G401 (cell line): ENCODE results near the gene CDHR3. TPM values are rescaled to one million over a fixed set of nuclear protein-coding genes. Genes with fewer than 3 reads are reported as not detected.

Source experiments
- DNase-seq: peaks from one replicate; pipeline ENCODE4 v3.0.0-alpha.2; 2015; ENCODE audit warnings: low spot score
- in situ Hi-C: cut with HindIII; loops from 2 replicates; pipeline ENCODE4 v1.10.0; 2016; ENCODE audit warnings: low sequenced_read_pairs, mixed read lengths
- total RNA-seq: library from RNA; depleted of rRNA; stranded (reverse); fragments of >200 nt; shearing (Covaris generic); gene quantifications from 2 replicates; pipeline ENCODE4 v1.2.3, GENCODE V29; 2014

Gene CDHR3
- total RNA-seq, 1 experiment from 2014 or later: 1.8 TPM

DNA sequence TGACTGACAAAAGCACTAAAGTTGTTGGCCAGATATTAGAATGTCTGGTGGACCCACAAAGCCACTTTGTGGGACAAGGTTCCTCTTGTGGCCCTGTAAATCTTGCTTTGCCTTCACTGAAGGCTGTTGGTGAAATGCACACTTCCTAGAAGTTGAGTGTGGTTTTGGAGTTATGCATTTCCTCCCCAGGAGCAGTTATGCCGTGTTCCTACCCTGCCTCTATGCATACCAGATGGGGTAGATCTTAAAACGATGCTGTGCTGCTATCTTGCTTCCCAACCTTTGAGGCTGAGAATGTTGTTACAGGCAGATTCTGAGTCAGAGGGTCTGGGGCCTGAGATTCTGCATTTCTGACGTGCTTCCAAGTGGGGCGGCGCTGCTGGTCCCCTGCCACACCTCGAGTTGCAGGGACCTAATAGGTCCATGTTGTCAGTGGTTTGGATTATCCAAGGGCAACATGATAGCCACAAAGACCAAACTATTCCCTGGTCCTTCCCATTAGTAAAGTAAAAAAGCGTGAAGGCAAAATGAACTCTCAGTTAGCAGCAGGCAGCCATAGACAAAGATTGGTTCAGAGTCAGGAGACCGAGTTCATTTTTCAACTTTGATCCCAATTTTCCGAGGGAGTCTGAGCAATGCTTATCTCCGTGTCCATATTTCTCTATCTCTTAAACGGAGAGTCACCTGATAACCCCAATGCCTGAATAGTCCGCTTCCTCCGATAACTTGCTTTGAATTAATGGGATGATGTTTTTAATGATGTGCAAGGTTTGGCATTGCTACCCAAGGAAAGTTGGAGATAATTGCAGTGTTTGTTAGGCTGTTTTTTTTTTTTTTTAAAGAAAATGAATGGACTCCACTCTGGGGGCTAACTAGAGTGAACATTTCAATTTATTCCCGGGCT, 55.8 kb downstream of the CDHR3 start:
- in situ Hi-C loops: no loop called here
- no peak for DNase-seq

DNA sequence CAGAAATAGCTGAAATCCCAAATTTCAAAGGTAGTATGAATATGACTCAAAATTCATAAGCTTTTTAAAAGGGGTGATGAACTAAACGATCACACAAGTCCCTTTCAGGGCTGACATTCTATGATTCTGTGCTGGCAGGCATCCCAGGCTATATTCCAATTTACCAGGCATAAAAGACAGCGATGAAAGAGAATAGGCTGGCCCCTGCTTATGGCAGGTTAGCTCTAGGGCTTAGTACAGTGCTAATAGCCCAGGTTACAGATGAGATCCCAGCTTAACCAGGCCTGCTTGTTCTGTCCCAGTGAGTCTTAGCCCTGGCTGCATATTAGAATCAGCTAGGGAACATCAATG, 56.4 kb downstream of the CDHR3 start:
- in situ Hi-C loops: no loop called here

DNA sequence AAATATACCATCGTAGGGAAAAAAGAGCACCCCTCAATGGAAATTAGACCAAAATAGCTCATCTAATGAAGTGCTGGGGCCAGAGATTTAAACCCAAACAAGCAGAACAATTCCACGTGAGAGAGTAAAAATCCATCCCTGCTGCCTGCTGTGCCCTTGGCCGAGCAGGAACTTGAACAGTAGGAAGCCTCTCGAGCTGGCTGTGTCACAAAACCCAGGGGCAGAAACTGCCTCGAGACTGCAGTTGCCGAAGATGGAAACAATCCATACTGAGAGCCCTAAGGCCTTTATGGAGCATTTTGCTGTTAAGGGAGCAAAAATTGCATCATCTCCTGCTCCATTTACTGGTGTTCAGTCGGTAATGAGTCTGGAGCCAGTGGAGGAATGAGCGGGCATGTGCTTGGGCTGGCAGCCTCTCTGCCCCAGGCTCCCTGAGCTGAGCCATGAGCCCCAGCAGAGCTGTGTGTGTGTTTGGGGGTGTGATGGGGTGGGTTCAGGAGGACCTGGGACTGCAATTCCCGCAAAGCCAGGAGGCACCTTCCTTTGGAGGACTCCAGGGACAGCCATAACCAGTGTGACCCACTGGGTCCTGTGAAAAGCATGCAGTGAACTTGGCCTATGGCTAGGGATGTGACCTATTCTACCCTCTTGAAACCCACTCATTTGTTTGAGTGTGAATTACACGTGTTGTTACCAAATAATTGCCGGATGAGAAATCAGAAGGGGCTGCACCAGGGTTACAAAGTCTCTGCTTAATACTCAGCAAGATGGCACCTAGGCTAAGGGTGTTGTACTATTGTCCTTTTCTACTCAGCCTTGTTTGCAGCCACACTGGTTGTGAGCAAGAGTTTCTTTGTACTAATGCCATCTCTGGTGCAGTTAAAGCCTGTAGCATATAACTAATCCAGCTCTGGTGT, 58.3 kb downstream of the CDHR3 start:
- DNase-seq: peak; percentile 96
- in situ Hi-C loops: no loop called here

More for the DNA sequence above, 56.4 kb downstream of the CDHR3 start:
- DNase-seq: no peak

DNA sequence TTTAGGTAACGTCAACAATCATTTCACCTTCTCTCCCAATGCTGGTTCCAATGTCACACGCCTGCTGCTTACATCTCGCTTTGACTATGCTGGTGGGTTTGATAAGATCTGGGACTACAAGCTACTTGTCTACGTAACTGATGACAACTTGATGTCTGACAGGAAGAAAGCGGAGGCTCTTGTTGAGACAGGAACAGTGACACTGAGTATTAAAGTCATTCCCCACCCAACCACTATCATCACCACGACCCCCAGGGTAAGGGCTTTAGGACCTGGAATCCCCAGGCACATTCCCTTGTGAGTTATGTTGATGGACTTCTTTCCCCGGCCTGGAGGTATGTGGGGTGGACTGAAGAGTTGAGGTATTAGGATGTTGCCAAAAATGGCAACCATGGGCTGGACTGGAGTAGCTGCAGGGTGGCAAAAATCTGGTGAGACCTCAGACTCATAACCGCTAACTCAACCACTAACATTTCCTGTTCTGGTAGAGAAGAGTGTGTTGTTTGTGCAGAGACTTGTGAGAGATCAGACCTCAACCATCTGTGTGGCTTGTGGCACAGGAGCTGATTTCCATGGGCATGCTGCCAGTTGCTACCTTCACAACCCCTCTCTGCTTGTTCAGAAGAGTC, 59.2 kb downstream of the CDHR3 start:
- in situ Hi-C loops: no loop called here
- DNase-seq: peak; percentile 69

DNA sequence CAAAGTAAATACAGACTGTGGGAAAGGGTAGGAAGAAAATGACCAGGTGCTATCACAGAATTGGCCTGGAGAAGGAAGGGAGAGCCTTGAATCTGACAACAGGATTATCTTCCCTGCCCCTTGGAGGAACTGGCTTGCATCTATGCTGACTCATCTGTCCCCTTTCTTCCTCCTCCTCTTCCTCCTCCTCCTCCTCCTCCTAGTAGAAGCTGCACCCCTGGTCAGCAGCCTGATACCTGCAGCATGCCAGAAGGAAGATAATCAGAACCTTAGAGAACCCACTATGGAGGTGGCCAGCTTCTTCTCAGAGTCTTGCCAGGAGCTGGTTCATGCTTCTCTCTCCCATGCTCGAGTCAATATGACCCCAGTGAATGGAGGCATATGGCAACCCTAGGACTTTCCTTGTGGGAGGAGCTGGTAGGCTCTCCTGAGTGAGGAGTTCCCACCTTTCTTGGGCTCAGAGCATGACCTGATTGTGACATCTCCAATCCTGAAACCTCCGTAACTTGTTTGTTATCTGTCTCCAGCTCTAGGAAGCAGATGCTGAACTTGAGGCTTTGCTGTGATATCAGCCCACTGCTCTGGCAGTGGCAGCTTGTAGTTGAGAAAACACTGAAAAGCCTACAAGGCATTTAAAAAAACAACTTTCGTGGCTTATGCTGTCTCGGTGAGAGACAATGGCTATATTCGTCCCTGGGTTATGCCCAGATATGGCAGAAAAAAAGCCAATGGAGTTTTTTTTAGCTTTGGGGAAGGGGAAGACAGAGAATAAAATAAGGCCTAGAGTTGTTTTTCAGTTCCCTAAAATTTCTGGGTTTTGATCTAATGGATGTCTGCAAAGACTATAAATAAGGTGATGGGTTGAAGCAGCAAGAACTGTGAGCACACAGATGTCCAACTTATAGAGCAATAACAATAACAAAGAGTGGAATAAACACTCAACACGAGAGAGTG, 60.6 kb downstream of the CDHR3 start:
- in situ Hi-C loops: no loop called here
- DNase-seq: no peak

DNA sequence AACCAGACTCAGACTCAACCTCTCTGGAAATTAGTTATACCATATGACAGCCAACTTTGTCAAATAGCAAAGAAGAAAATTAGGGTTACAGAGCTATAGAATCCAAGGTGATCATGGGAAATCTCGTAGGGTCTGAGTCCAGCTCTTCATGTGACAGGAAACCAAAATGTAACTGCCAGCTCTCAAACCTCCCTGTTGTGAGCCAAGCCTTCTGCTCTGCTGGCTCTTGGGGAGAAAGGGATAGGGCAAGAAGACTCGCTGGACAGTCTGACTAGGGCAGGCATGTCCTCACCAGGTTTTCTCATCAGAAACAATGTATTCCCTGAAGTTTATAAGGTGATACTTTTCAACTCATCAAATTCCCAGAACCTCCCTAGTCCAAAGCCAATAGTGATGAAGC, 63.0 kb downstream of the CDHR3 start:
- DNase-seq: peak; percentile 75
- in situ Hi-C loops: no loop called here

DNA sequence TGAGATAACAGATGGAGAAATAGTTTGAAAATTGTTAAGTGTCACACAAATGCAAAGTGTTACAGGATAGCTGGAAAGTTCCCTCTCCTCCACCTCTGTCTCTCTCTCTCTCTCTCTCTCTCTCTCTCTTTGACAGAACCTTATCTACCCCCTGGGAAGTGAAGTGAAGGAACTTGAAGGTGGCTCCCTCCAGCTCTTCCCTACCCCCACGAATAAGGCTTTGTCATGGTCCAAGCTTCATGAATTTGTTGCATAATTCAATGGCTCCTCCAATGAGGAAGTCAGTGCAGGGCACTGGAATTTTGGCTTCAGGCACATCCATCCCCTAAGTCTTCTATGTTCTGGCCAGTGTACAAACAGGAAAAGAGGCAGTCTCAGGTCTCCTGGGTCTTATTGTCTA, 66.4 kb downstream of the CDHR3 start:
- in situ Hi-C loops: no loop called here

DNA sequence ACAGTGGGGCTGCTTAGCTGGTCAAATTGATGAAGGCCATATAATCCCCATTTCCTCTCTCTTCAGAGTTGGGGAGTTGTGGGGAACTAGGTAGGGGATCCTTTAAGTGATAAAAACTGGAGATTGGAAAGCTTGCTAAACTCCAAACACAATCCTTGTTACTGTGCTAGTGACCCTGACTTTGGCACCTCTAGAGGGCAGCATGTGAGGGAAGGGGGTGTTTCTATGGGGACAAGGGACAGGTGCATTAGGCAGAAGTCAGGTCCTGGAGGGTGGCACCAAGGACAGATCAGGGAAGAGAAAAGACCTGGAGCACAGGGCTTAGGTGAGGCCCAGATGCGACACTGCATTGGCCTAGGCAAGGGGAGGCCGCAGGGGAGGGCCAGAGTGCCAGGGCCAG, 66.9 kb downstream of the CDHR3 start:
- DNase-seq: no peak
- in situ Hi-C loops: no loop called here

More for the DNA sequence above, 66.4 kb downstream of the CDHR3 start:
- no peak for DNase-seq

DNA sequence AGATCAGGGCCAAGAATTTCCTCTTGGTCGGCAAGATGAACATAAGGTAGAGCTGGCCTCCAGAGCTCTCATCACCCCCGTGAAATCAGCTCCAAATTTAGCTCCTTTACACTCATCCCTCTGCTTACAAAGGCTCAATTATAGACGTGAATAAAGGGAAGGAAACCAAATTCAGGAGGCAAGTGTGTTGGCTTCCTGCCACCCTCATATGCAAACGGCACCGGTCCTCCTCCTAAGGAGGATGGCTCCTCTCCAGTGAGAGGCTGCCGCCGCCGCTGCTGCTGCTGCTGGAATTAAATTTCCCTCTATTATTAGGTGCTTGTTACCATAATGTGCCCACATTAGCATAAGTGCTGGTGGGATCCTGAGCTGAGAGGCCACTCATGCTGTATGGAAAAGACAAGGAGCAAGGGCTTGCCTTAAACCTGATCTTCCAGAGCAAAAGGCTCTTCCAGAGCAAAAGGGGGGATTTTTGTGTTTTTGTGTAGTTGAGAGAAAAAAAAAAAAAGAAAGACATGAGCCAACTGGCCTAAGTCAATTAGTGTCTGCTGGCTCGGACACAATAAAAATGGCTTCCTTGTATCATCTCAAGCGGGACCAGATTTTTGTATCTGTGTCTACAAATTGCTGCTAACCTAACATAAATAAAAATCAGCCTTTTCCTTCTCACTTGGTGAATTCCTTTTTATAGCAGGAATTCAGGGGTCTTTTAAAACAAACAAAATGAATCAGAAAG, 68.4 kb downstream of the CDHR3 start:
- in situ Hi-C loops: no loop called here
- DNase-seq: peak; percentile 92

DNA sequence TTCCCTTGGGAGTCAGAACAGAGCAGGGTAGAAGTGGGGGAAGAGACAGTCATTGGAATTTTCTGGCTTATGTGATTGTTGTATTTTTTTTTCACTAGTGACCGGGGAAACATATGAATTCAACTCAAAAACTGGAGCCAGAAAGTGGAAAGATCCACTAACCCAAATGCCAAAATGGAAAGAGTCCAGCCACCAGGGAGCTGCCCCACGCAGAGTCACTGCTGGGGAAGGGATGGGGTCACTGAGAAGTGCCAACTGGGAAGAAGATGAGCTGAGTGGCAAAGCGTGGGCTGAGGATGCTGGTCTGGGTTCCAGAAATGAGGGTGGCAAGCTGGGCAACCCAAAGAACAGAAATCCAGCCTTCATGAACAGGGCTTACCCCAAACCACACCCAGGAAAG, 69.2 kb downstream of the CDHR3 start:
- peak; percentile 71 for DNase-seq
- in situ Hi-C loops: no loop called here

DNA sequence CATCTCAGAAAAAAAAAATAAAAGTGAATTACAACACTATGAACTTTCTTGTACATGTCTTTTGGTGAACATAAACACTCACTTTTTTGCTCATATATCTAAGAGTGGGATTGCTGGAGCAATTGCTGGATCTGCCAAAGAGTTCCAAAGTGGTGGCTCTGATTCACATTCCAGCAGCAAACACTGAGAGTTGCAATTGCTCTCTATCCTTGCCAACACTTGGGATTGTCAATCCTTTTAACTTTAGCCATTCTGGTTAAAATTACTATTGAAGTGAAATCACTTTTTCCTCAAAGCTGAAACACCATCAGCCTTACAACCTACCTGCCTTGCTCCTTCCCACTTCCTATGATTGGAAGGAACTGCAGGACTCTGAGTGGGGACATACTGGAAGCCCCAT, 70.7 kb downstream of the CDHR3 start:
- in situ Hi-C loops: no loop called here

DNA sequence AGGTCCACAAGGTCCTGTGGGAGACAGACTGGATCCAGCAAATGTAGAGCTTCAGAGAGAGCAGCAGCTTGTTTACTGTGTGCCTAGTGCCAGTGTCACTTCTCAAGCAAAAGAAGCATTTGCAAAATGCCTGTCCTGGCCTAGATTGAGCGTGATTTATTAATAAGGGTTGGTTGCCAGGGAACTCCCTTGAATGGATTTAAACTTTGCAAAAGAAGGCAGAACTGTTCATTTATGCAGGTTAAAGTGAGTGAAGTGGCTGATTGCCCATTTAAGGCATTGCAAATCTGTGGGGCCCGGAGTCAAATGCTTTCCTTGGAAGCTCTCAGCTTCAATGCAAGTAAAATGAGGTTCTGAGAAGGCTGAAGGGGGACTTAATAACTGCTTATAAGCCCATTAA, 71.3 kb downstream of the CDHR3 start:
- in situ Hi-C loops: no loop called here
- DNase-seq: no peak

More for the DNA sequence above, 70.7 kb downstream of the CDHR3 start:
- no peak for DNase-seq

DNA sequence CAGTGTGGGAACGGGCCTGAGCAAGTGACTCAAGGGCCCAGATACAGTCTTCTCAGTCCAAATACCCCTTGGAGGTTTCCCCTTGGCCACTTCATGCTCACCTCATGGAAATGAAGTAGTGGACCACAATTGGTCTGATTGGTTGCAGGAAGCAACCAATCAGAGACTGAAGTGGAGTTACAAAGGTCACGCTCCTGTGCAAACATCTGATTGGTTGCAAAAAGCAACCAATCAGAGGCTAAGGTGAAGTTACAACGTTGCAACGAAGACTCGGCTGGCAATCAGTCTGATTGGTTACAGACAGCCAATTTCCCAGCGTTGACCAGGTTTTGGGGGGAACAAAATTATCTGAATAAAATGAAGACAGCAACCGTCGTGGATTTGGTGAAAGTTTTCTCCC, 72.5 kb downstream of the CDHR3 start:
- no peak for DNase-seq
- in situ Hi-C loops: no loop called here

DNA sequence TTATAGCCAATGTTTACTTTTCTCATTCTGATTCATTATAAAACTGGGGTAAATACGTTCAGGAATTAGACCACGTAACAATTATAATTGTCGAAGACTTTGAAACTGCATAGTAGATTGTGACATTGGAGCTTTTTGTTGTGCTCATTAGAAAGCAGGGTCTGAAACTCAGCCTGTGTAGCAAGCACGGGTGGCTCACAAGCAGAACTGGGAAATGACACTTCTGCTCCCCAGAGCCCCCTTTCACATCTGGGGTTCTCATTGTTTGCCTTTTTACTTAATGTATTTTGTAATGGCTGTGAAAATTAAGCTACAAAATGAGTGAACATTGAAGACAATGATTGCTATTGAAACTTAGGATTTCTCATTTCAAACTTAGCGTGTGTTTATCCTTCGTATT, 72.9 kb downstream of the CDHR3 start:
- DNase-seq: no peak
- in situ Hi-C loops: no loop called here

DNA sequence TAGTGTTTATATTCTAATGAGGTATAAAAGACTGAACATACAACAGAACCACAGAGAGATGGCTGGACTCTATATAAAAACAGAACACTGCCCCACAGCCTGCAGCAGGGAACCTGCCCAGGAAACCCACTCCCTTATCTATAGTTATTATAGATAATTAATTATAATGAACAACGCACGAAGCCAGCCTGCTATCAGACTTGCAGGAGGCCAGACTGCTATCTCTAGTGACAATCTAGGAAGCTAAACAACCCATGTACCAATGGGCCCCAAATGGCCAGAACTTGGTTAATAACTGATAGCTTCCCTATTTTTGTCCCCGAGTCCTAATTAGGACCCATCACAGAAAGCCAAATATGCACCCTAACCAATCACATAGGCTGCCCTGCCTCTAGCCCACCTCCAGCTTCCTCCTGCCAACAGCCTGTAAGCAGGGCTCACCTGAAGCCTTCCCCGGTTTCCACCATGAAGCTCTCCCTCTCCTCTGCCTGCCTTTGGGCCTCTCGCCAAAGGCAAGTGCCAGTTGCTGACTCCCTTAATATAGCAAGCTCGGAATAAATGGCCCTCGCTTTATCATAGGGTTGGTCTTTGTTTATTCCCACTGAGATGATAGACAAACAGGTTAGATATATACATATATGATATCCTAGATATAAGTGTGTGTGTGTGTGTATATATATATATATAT, 74.6 kb downstream of the CDHR3 start:
- peak; percentile 61 for DNase-seq
- in situ Hi-C loops: no loop called here

DNA sequence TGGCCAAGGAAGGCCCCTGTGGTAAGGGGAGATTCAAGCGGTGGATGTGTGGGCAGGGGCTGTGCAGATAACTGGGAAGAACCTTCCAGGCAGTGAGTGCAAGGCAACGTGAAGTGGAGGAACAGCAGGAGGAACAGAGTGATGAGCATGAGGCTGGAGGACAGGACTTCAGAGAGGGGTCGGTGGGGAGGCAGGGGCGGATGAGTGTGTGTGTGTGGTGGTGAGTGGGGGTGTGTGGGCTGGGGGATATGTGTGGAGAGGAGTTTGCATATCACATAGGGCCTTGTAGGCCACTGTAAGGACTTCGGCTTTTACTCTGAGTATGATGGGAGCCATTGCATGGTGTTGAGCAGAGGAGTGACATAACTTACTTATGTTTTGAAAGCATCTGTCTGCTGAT, 75.2 kb downstream of the CDHR3 start:
- in situ Hi-C loops: no loop called here
- no peak for DNase-seq

DNA sequence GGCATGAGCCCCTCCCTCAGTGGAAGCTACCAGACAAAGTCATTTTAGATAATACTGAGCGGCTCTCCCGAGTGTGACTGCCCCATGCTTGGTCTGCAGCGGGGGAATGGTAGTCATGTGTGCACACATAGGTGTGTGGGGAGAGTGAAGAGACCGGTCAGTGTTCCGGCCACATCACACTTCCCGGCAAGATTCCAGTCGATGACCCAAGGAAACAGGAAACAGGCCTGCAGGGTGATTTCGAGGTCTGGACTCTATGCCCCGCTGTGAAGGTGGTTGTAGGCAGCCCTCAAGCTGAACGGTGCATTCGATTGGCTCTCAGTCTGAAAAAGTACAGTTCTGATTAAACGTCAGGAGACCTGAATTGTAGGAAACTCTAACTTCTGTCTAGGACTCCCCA, 75.9 kb downstream of the CDHR3 start:
- in situ Hi-C loops: no loop called here
- no peak for DNase-seq
